T-helper 1 cell treated with Interleukin-12 subunit alpha and Interleukin-12 subunit beta and Interleukin-4 antibody, amounts not matched to agents 30 μg/mL and 1 μg/mL, for 36 hours (primary cell): Measurements from ENCODE around the gene PAF1.

ENCODE experiments used
- H3K27ac Mint-ChIP-seq: one replicate; pipeline ENCODE4 v1.8.0; 2021; ENCODE audit warnings: mild to moderate bottlenecking, mixed read lengths
- H3K27me3 Mint-ChIP-seq: one replicate; pipeline ENCODE4 v1.8.0; 2021; ENCODE audit warnings: low read depth, mixed read lengths
- H3K36me3 Mint-ChIP-seq: one replicate; pipeline ENCODE4 v1.8.0; 2021; ENCODE audit warnings: low read depth, mixed read lengths
- H3K4me1 Mint-ChIP-seq: one replicate; pipeline ENCODE4 v1.8.0; 2021; ENCODE audit warnings: low read depth, mixed read lengths
- H3K4me3 Mint-ChIP-seq: one replicate; pipeline ENCODE4 v1.8.0; 2021; ENCODE audit warnings: mild to moderate bottlenecking, moderate library complexity, mixed read lengths
- H3K9me3 Mint-ChIP-seq: one replicate; pipeline ENCODE4 v1.8.0; 2021; ENCODE audit warnings: mixed read lengths

PAF1 gene

GRCh38 chr19:39403331-39404312, 12.7 kb upstream of the PAF1 start:
- peaks cover 15% of the 10 kb centered on the region for H3K36me3 Mint-ChIP-seq
- H3K4me1 Mint-ChIP-seq, result peaks cover 52% of the 10 kb centered on the region
- H3K27ac Mint-ChIP-seq, result peak overlapping the region; percentile 87
- no peaks in the 10 kb centered on the region for H3K9me3 Mint-ChIP-seq
- peak overlapping the region; percentile 77 for H3K4me3 Mint-ChIP-seq
- no peaks in the 10 kb centered on the region for H3K27me3 Mint-ChIP-seq

- Mint-ChIP-seq H3K4me3 (peak overlapping the region; percentile 80), H3K27me3 (no peaks in the 10 kb centered on the region), H3K4me1 (peaks cover 57% of the 10 kb centered on the region), H3K36me3 (peaks cover 7% of the 10 kb centered on the region), H3K9me3 (no peaks in the 10 kb centered on the region), H3K27ac (peak overlapping the region; percentile 84)
These were observed 11.7 kb upstream of the PAF1 start for GRCh38 chr19:39402346-39403300.

GRCh38 chr19:39401549-39402345, 10.8 kb upstream of the PAF1 start:
- Mint-ChIP-seq H3K4me3 (peak overlapping the region; percentile 80), H3K36me3 (peaks cover 4% of the 10 kb centered on the region)

GRCh38 chr19:39401070-39401548, 10.2 kb upstream of the PAF1 start:
- H3K36me3 Mint-ChIP-seq, result peaks cover 4% of the 10 kb centered on the region
- H3K4me1 Mint-ChIP-seq, result peaks cover 58% of the 10 kb centered on the region

More at GRCh38 chr19:39401549-39402345, 10.8 kb upstream of the PAF1 start:
- peak overlapping the region; percentile 84 for H3K27ac Mint-ChIP-seq
- H3K9me3 Mint-ChIP-seq, result no peaks in the 10 kb centered on the region
- H3K4me1 Mint-ChIP-seq, result peaks cover 60% of the 10 kb centered on the region
- no peaks in the 10 kb centered on the region for H3K27me3 Mint-ChIP-seq

GRCh38 chr19:39400061-39400460, 9.2 kb upstream of the PAF1 start:
- Mint-ChIP-seq H3K9me3 (no peaks in the 10 kb centered on the region), H3K4me3 (peak overlapping the region; percentile 21), H3K27ac (peak overlapping the region; percentile 55), H3K36me3 (peaks cover 11% of the 10 kb centered on the region), H3K4me1 (peaks cover 51% of the 10 kb centered on the region), H3K27me3 (no peaks in the 10 kb centered on the region)

More at GRCh38 chr19:39401070-39401548, 10.2 kb upstream of the PAF1 start:
- H3K27ac Mint-ChIP-seq, result peak overlapping the region; percentile 84
- no peaks in the 10 kb centered on the region for H3K9me3 Mint-ChIP-seq
- H3K4me3 Mint-ChIP-seq, result peak overlapping the region; percentile 80
- no peaks in the 10 kb centered on the region for H3K27me3 Mint-ChIP-seq

- Mint-ChIP-seq H3K9me3 (no peaks in the 10 kb centered on the region), H3K4me1 (peaks cover 50% of the 10 kb centered on the region), H3K36me3 (peaks cover 11% of the 10 kb centered on the region), H3K27me3 (no peaks in the 10 kb centered on the region), H3K27ac (peak overlapping the region; percentile 55), H3K4me3 (peak overlapping the region; percentile 21)
These were observed 8.8 kb upstream of the PAF1 start for GRCh38 chr19:39399668-39400050.

- H3K4me3 Mint-ChIP-seq, result peak overlapping the region; percentile 11
- peak overlapping the region; percentile 96 for H3K27ac Mint-ChIP-seq
- no peaks in the 10 kb centered on the region for H3K9me3 Mint-ChIP-seq
- H3K36me3 Mint-ChIP-seq, result peaks cover 18% of the 10 kb centered on the region
- H3K27me3 Mint-ChIP-seq, result no peaks in the 10 kb centered on the region
- peaks cover 52% of the 10 kb centered on the region for H3K4me1 Mint-ChIP-seq
These were observed 7.5 kb upstream of the PAF1 start for GRCh38 chr19:39398297-39398864.

- no peaks in the 10 kb centered on the region for H3K9me3 Mint-ChIP-seq
- H3K27ac Mint-ChIP-seq, result peak overlapping the region; percentile 96
- H3K36me3 Mint-ChIP-seq, result peaks cover 19% of the 10 kb centered on the region
- H3K27me3 Mint-ChIP-seq, result no peaks in the 10 kb centered on the region
- peaks cover 53% of the 10 kb centered on the region for H3K4me1 Mint-ChIP-seq
- H3K4me3 Mint-ChIP-seq, result peak overlapping the region; percentile 11
These were observed 6.7 kb upstream of the PAF1 start for GRCh38 chr19:39397360-39398296.

GRCh38 chr19:39390451-39390750, 505 bp downstream of the PAF1 start:
- peaks cover 43% of the 10 kb centered on the region for H3K36me3 Mint-ChIP-seq
- peaks cover 35% of the 10 kb centered on the region for H3K4me1 Mint-ChIP-seq
- no peaks in the 10 kb centered on the region for H3K9me3 Mint-ChIP-seq
- peak overlapping the region; percentile 95 for H3K27ac Mint-ChIP-seq
- H3K4me3 Mint-ChIP-seq, result peak overlapping the region; percentile 92
- H3K27me3 Mint-ChIP-seq, result no peaks in the 10 kb centered on the region

GRCh38 chr19:39389631-39390414, 1.1 kb downstream of the PAF1 start:
- Mint-ChIP-seq H3K36me3 (peaks cover 44% of the 10 kb centered on the region), H3K27me3 (no peaks in the 10 kb centered on the region), H3K27ac (peak overlapping the region; percentile 95), H3K4me1 (peaks cover 32% of the 10 kb centered on the region), H3K4me3 (peak overlapping the region; percentile 92), H3K9me3 (no peaks in the 10 kb centered on the region)

GRCh38 chr19:39388657-39389056, 2.2 kb downstream of the PAF1 start:
- no peak overlapping the region for H3K4me3 Mint-ChIP-seq
- no peaks in the 10 kb centered on the region for H3K27me3 Mint-ChIP-seq
- peaks cover 49% of the 10 kb centered on the region for H3K36me3 Mint-ChIP-seq
- H3K4me1 Mint-ChIP-seq, result peaks cover 28% of the 10 kb centered on the region
- peak overlapping the region; percentile 56 for H3K27ac Mint-ChIP-seq
- no peaks in the 10 kb centered on the region for H3K9me3 Mint-ChIP-seq

GRCh38 chr19:39386557-39386956, 4.3 kb downstream of the PAF1 start:
- Mint-ChIP-seq H3K27me3 (no peaks in the 10 kb centered on the region), H3K27ac (no peak overlapping the region), H3K4me3 (no peak overlapping the region), H3K4me1 (peaks cover 19% of the 10 kb centered on the region), H3K9me3 (no peaks in the 10 kb centered on the region), H3K36me3 (peaks cover 58% of the 10 kb centered on the region)
